ENCODE data around the gene ACVR1C. TPM values are rescaled to one million over a fixed set of nuclear protein-coding genes. Genes with fewer than 3 reads are reported as not detected.

The ACVR1C gene
- total RNA-seq, 1 donor from 2014 or later, result 6.6 TPM

DNA sequence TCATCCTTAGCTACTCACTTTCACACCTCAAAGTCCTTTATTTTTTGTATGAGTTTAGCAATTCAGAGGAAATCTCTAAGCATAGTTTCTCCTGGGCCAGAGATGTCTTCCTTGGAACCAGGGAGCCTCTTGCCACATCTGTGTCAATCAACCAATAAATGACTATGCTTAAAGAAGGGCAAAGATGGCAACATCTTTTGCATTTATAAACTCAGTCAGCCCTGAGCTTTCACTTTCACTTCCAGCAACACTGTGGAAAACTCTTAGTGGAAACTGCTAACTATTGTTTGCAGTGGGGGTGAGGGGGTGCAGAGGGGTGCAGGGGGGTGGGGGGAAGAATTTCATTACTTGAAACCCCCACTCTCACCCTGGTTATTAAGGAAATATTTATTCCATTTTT lies 3.4 kb downstream of the ACVR1C start:
- H3K4me1 ChIP-seq, result peaks cover 17% of the 10 kb centered on the region
- intact Hi-C loops (cut with DNase I), result loop anchor here (5.0 kb wide), 1 partner anchor 1083 kb away; no protein-coding TSS in a partner anchor
- DNase-seq (ENCODE audit: extremely low spot score in 2 of 2), result no peak
- no peaks in the 10 kb centered on the region for H3K36me3 ChIP-seq
- no peaks in the 10 kb centered on the region for H3K27me3 ChIP-seq
- H3K27ac ChIP-seq, result no peak overlapping the region
- no peak overlapping the region for H3K4me3 ChIP-seq
- TF ChIP-seq, protein P1, sequence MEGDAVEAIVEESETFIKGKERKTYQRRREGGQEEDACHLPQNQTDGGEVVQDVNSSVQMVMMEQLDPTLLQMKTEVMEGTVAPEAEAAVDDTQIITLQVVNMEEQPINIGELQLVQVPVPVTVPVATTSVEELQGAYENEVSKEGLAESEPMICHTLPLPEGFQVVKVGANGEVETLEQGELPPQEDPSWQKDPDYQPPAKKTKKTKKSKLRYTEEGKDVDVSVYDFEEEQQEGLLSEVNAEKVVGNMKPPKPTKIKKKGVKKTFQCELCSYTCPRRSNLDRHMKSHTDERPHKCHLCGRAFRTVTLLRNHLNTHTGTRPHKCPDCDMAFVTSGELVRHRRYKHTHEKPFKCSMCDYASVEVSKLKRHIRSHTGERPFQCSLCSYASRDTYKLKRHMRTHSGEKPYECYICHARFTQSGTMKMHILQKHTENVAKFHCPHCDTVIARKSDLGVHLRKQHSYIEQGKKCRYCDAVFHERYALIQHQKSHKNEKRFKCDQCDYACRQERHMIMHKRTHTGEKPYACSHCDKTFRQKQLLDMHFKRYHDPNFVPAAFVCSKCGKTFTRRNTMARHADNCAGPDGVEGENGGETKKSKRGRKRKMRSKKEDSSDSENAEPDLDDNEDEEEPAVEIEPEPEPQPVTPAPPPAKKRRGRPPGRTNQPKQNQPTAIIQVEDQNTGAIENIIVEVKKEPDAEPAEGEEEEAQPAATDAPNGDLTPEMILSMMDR (IDR thresholded peaks at IDR 0.05), result no peak
- H3K9me3 ChIP-seq, result no peaks in the 10 kb centered on the region

DNA sequence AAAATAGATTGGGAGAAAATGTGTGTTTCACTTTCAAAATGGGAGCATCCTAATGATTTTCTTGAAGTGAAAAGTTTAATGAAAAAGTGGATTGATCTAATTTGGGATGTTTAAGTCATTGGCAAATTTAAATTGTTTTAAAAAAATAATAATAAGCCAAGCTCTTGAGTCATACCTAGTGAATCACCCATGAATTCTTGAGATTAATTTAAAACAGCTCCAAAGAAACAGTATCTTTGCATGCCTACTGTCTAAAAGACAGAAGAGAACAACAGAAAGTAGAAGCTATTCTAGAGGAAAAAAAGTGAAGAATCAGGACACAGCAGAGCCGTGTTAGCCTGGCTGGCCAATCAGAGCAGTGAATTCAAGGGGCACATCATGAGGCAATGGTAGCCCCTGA lies 7.7 kb downstream of the ACVR1C start:
- Histone ChIP-seq H3K4me1 (no peaks in the 10 kb centered on the region), H3K27ac (no peak overlapping the region), H3K36me3 (no peaks in the 10 kb centered on the region), H3K4me3 (no peak overlapping the region), H3K9me3 (no peaks in the 10 kb centered on the region), H3K27me3 (no peaks in the 10 kb centered on the region)
- TF ChIP-seq POLR2A (IDR thresholded peaks at IDR 0.05) (no peak), POLR2AphosphoS5 (IDR thresholded peaks at IDR 0.05; ENCODE audit: insufficient read depth in 1 of 2, low read depth in 1 of 2) (no peak)
- TF ChIP-seq, protein P1 (IDR thresholded peaks at IDR 0.05), result no peak
- intact Hi-C loops (cut with DNase I), result no loop called here
- no peak for DNase-seq (ENCODE audit: extremely low spot score in 2 of 2)

DNA sequence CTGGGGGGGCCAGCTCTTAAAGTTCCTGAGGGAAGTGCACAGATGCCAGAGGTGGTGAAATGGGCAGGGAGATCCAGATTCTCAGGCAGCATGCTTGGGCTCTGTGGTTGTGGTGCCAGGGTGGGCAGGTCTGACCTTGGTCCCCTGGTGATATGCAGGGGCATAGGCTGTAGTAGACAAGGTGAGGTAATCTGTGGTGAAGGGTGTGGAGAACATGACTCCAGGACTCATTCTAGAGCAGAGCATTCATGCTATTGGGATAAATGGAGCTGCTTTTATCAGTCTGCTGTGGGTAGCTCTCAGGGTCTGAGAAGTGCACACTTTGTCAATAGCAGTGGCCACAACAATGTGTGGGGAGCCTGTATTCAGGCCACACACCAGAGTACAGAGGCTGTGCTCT lies 16.9 kb downstream of the ACVR1C start:
- no peak for TF ChIP-seq POLR2AphosphoS5 (IDR thresholded peaks at IDR 0.05; ENCODE audit: insufficient read depth in 1 of 2, low read depth in 1 of 2)
- no peak for TF ChIP-seq POLR2A (IDR thresholded peaks at IDR 0.05)
- TF ChIP-seq, protein P1 (IDR thresholded peaks at IDR 0.05), result no peak
- no peaks in the 10 kb centered on the region for H3K4me1 ChIP-seq
- H3K4me3 ChIP-seq, result no peak overlapping the region

DNA sequence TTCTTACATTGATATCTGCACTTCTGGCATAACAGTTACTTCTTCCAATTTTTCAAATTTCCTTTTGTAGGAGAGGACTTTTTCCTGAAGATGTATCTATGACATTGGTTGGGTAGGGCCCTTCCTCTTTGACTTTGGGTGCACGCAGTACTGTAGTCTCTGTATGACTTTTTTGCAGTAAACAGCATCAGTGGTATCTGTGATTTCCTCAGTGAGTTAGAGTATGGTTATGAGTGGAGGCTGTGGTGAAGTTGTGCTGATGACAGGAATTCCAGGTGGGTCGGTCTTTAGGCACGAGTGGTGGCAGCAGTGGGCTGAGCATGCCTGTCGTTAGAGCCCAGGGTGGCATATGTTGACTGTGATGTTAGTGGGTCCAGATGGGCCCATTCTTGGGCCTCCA lies 17.6 kb downstream of the ACVR1C start:
- Histone ChIP-seq H3K4me1 (no peaks in the 10 kb centered on the region), H3K27me3 (no peaks in the 10 kb centered on the region), H3K27ac (no peak overlapping the region), H3K4me3 (no peak overlapping the region), H3K36me3 (no peaks in the 10 kb centered on the region), H3K9me3 (no peaks in the 10 kb centered on the region)
- intact Hi-C loops (cut with DNase I), result no loop called here
- TF ChIP-seq POLR2A (IDR thresholded peaks at IDR 0.05) (no peak), POLR2AphosphoS5 (IDR thresholded peaks at IDR 0.05; ENCODE audit: insufficient read depth in 1 of 2, low read depth in 1 of 2) (no peak)
- TF ChIP-seq, protein P1 (IDR thresholded peaks at IDR 0.05), result no peak
- no peak for DNase-seq (ENCODE audit: extremely low spot score in 2 of 2)

More for the DNA sequence above, 16.9 kb downstream of the ACVR1C start:
- no peaks in the 10 kb centered on the region for H3K9me3 ChIP-seq
- no peak for DNase-seq (ENCODE audit: extremely low spot score in 2 of 2)
- intact Hi-C loops (cut with DNase I), result no loop called here
- no peaks in the 10 kb centered on the region for H3K36me3 ChIP-seq
- no peaks in the 10 kb centered on the region for H3K27me3 ChIP-seq
- no peak overlapping the region for H3K27ac ChIP-seq

DNA sequence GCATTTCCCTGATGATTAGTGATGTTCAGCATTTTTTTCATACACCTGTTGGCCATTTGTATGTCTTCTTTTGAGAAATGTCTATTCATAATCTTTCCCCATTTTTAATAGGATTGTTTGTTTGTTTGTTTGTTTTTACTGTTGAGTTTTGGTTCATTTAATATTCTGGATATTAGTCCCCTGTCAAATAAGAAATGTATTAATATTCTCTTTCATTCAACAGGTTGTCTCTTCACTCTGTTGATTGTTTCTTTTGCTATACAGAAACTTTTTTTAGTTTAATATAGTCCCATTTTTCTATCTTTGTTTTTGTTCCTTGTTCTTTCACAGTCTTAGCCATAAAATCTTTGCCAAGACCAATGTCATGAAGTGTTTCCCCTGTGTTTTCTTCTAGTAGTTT lies 22.1 kb downstream of the ACVR1C start:
- Histone ChIP-seq H3K4me1 (no peaks in the 10 kb centered on the region), H3K36me3 (no peaks in the 10 kb centered on the region), H3K27me3 (no peaks in the 10 kb centered on the region), H3K27ac (no peak overlapping the region), H3K9me3 (no peaks in the 10 kb centered on the region), H3K4me3 (no peak overlapping the region)
- DNase-seq (ENCODE audit: extremely low spot score in 2 of 2), result no peak
- TF ChIP-seq, protein P1 (IDR thresholded peaks at IDR 0.05), result no peak
- TF ChIP-seq POLR2AphosphoS5 (IDR thresholded peaks at IDR 0.05; ENCODE audit: insufficient read depth in 1 of 2, low read depth in 1 of 2) (no peak), POLR2A (IDR thresholded peaks at IDR 0.05) (no peak)
- intact Hi-C loops (cut with DNase I), result no loop called here
